Mucosa of stomach (tissue), 1 donor: ENCODE results near the gene IL34.

ENCODE experiments used
- H3K27me3 ChIP-seq: one replicate; pipeline ENCODE4 v1.7.0; 2013; ENCODE audit warnings: mild to moderate bottlenecking, low read length; ENCODE audit not compliant: control insufficient read depth, insufficient read depth
- H3K36me3 ChIP-seq: one replicate; pipeline ENCODE4 v1.7.0; 2013; ENCODE audit warnings: low read length; ENCODE audit not compliant: control insufficient read depth, insufficient read depth
- H3K4me1 ChIP-seq: one replicate; pipeline ENCODE4 v1.7.0; 2013; ENCODE audit warnings: mild to moderate bottlenecking, low read length; ENCODE audit not compliant: control insufficient read depth, insufficient read depth
- H3K4me3 ChIP-seq: one replicate; pipeline ENCODE4 v1.7.0; 2013; ENCODE audit warnings: low read length
- H3K9ac ChIP-seq: one replicate; pipeline ENCODE4 v1.7.0; 2013; ENCODE audit warnings: mild to moderate bottlenecking, low read length, moderate library complexity
- H3K9me3 ChIP-seq: one replicate; pipeline ENCODE4 v1.7.0; 2013; ENCODE audit warnings: mild to moderate bottlenecking, low read length, moderate library complexity; ENCODE audit not compliant: control insufficient read depth
- donor health status: Pancreatic carcinoma.

The IL34 gene

GRCh38 chr16:70685061-70685937, 38.9 kb downstream of the IL34 start:
- H3K27me3 ChIP-seq: peaks cover 4% of the 10 kb centered on the region
- no peaks in the 10 kb centered on the region for H3K36me3 ChIP-seq
- peaks cover 61% of the 10 kb centered on the region for H3K4me1 ChIP-seq
- H3K9ac ChIP-seq: peak overlapping the region; percentile 66
- no peak overlapping the region for H3K4me3 ChIP-seq
- no peaks in the 10 kb centered on the region for H3K9me3 ChIP-seq

GRCh38 chr16:70685938-70686375, 39.6 kb downstream of the IL34 start, which contains the start of gene MTSS2:
TSS of gene MTSS2 (minus strand) at chr16:70686053. CDS start at chr16:70685791, 262 bp downstream.
- Histone ChIP-seq H3K9me3 (no peaks in the 10 kb centered on the region), H3K4me3 (no peak within 1 kb of the TSS), H3K27me3 (peaks cover 4% of the 10 kb centered on the region), H3K4me1 (peaks cover 68% of the 10 kb centered on the region), H3K9ac (peak within 1 kb of the TSS; percentile 66), H3K36me3 (no peaks in the 10 kb centered on the region)

- Histone ChIP-seq H3K4me1 (peaks cover 68% of the 10 kb centered on the region), H3K36me3 (no peaks in the 10 kb centered on the region), H3K27me3 (peaks cover 4% of the 10 kb centered on the region), H3K9ac (peak overlapping the region; percentile 53), H3K4me3 (no peak overlapping the region), H3K9me3 (no peaks in the 10 kb centered on the region)
These were observed 40.2 kb downstream of the IL34 start for GRCh38 chr16:70686376-70687101.

GRCh38 chr16:70687102-70687511, 40.7 kb downstream of the IL34 start:
- peaks cover 65% of the 10 kb centered on the region for H3K4me1 ChIP-seq
- peaks cover 4% of the 10 kb centered on the region for H3K27me3 ChIP-seq
- H3K36me3 ChIP-seq: no peaks in the 10 kb centered on the region
- H3K4me3 ChIP-seq: no peak overlapping the region
- H3K9ac ChIP-seq: no peak overlapping the region
- H3K9me3 ChIP-seq: no peaks in the 10 kb centered on the region

GRCh38 chr16:70687671-70688245, 41.4 kb downstream of the IL34 start:
- no peak overlapping the region for H3K9ac ChIP-seq

GRCh38 chr16:70688246-70688742, 41.9 kb downstream of the IL34 start:
- Histone ChIP-seq H3K9me3 (no peaks in the 10 kb centered on the region), H3K4me1 (peaks cover 63% of the 10 kb centered on the region), H3K4me3 (no peak overlapping the region), H3K27me3 (peaks cover 4% of the 10 kb centered on the region), H3K9ac (no peak overlapping the region), H3K36me3 (no peaks in the 10 kb centered on the region)

More at GRCh38 chr16:70687671-70688245, 41.4 kb downstream of the IL34 start:
- peaks cover 4% of the 10 kb centered on the region for H3K27me3 ChIP-seq
- H3K9me3 ChIP-seq: no peaks in the 10 kb centered on the region
- no peak overlapping the region for H3K4me3 ChIP-seq
- H3K4me1 ChIP-seq: peaks cover 65% of the 10 kb centered on the region
- H3K36me3 ChIP-seq: no peaks in the 10 kb centered on the region

GRCh38 chr16:70689035-70689969, 42.9 kb downstream of the IL34 start:
- Histone ChIP-seq H3K4me1 (peaks cover 68% of the 10 kb centered on the region), H3K9me3 (no peaks in the 10 kb centered on the region), H3K27me3 (peaks cover 4% of the 10 kb centered on the region), H3K36me3 (no peaks in the 10 kb centered on the region), H3K9ac (peak overlapping the region; percentile 8), H3K4me3 (no peak overlapping the region)

GRCh38 chr16:70689970-70690891, 43.9 kb downstream of the IL34 start:
- peak overlapping the region; percentile 8 for H3K9ac ChIP-seq
- no peaks in the 10 kb centered on the region for H3K27me3 ChIP-seq
- no peaks in the 10 kb centered on the region for H3K36me3 ChIP-seq
- no peak overlapping the region for H3K4me3 ChIP-seq
- no peaks in the 10 kb centered on the region for H3K9me3 ChIP-seq
- H3K4me1 ChIP-seq: peaks cover 72% of the 10 kb centered on the region

- peaks cover 81% of the 10 kb centered on the region for H3K4me1 ChIP-seq
- no peaks in the 10 kb centered on the region for H3K9me3 ChIP-seq
- peak overlapping the region; percentile 18 for H3K9ac ChIP-seq
- no peaks in the 10 kb centered on the region for H3K27me3 ChIP-seq
- H3K4me3 ChIP-seq: no peak overlapping the region
- no peaks in the 10 kb centered on the region for H3K36me3 ChIP-seq
These were observed 45.1 kb downstream of the IL34 start for GRCh38 chr16:70691223-70692129.
